ENCODE results near the gene FKBP1A.
"Not testable (repeated sequence)": the region's sequence is repeated elsewhere in the genome, so short reads cannot be mapped to it uniquely, and the experiment has no call there.

The FKBP1A gene

DNA sequence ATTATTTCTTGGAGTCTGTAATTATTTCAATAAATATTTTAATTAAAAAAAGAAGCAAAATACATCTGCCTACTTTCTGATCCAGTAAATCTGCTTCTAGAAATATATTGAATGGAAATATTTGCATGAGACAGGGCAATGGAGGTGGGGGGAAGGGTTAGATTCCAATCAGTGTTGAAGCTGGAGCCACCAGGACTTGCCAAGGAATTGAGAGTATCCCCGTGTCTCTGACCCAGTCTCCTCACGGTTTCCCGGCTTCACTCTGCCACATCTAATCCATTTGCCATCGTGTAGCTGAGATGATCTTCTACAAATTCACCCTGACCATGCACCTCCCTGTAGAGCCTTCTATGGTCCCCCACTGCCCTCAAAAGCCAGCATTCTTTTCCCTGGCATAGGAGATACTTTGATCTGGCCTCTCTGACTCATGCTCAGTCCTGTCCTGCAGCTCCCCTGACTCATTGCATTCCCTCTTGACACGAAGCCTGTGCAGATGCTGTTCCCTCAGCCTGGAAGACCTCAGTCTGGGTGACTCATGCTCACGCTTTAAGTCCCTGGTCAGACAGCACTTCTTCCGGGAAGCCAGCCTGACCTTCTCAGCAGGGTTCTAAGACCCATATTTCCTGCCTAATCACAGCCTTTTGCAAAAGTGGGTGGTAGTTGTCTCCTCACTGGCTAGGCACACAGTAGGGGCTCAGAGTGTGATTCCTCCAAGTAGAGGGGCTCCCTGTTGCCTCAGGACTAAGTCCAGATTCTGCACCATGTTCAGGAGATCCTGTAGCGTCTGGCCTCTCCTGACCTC lies 23.0 kb upstream of the FKBP1A start:
- DNase-seq = no peak

DNA sequence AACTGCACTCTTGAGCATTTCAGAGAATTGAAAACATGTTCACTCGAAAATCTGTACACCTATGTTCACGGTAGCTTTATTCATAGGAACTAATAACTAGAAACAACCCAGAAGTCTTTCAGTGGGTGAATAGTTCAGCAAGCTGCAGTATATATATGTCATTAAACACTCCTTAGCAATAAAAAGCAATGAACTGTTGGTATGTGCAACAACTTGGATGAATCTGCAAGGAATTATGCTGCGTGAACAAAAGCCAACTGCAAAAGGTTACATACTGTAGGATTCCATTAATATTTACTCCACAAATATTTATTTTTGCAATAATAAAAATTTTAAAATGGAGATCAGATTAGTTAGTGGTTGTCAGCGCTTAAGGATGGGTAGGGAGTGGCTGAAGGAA lies 22.1 kb upstream of the FKBP1A start:
- DNase-seq = no peak

DNA sequence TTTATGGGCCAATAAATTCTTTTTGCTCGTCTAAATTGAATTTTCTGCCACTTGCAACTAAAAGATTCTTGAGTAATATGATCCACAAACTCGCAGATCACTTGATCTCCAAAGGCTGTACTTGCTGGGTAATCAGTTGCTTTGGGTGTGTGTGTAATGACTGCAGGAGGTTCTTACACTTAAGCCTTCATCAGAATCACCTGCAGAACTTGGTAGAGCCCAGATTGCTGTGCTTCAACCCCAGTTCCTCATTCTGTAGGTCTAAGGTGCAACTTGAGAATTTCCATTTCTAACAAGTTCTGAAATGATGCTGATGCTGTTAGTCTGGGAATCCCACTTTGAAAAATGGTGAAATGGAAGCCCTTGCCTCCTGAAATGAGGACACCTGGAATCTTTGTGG lies 12.9 kb upstream of the FKBP1A start:
- DNase-seq = no peak

DNA sequence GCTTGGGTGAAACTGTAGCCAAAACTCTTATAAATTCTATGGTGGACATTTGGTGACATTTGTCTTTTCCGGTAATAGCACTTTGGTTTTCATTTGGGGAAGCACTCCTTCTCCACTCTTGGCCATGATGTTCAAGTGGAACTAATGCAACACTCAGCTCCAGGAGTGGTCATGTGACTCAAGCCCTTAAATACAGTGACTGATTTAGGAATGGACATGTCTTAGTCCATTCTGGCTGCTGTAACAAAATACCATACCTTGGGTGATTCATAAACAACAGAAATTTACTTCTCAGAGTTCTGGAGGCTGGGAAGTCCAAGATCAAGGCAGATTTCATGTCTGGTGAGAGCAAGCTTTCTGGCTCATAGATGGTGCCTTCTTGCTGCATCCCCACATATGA lies 10.8 kb upstream of the FKBP1A start:
- DNase-seq = no peak

DNA sequence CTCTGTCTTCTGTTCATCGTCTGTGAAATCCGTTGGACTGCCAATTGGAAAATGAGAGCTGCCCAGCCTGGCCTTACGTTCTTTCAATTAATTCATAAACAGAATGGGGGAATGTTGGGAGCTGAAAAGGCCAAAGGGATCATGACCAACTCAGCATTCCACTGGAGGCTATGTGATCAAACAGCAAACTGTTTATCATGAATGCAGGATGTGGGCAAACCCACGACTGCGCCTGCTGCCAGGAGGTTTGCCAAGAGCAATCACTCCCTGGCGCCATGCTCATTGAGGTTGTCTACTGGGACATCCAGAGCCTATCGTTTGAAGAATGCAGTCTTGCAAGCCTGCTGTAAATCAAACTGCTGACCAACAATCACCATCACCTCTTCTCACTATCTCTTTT lies 9.3 kb upstream of the FKBP1A start:
- DNase-seq = no peak

DNA sequence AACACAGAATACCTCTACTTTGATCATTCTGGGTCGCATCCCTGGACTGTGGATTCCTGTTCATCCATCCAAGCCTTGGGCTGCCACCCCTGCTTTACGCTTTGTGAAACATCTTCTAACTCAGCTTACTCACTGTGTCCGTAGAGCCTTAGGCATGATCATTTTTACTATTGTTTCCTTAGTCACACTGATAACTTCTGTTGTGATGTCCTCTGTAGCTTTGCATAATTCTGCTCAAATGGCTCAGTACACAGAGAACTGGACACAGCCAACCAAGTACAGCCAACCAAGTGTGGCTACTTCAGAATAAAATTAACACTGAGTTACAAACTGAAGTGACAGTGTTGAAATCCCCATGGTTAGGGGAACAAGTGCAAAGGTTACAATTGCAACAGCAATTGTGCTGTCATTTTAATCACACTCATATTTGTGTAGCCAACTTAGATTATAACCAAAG lies 8.6 kb upstream of the FKBP1A start:
- DNase-seq = no peak

DNA sequence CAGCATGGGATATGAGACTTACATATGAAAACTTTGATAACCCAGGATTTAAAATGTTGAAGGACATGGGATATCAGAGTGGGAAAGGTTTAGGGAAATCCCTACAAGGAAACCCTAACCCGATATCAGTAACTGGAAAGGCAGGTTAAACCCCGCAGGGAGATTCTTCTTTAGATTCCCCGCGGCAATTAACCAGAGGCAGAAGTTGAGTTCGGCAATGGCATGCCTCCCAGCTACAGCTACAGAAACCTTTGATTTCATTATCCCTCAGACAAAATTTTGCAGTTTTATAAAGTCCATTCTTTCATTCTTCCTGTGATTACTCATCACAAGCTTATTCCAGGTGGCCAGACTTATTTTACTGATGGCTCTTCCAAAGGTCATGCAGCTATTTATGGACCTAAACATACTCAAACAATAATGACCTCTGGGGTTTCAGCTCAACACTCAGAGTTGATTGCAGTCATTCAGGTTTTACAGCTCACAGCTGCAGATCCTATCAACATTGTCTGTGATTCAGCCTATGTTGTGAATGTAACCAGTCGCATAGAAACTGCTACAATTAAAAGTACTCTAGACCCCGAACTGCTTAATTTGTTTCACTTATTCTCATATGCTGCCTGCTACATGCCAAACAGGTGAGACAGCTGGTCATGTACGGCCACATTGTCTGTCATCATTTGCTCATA lies 7.0 kb upstream of the FKBP1A start:
- not testable (repeated sequence) for DNase-seq

DNA sequence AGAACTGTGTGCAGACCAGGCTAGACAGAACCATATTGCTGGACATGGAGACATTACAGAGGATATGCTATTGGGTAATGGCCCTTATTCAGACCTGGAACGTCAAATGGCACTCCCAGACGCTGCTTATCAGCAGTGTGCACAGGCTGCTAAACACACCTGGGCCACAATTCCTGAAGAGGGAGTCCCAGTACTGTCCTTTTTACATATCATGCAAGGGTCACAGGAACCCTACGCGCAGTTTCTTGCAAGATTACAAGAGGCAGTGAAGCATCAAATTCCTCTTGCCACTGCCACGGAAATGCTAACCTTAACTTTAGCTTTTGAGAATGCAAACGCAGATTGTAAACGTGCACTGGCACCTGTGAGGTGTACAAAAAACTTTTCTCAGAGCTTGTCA lies 5.3 kb upstream of the FKBP1A start:
- DNase-seq = not testable (repeated sequence)

DNA sequence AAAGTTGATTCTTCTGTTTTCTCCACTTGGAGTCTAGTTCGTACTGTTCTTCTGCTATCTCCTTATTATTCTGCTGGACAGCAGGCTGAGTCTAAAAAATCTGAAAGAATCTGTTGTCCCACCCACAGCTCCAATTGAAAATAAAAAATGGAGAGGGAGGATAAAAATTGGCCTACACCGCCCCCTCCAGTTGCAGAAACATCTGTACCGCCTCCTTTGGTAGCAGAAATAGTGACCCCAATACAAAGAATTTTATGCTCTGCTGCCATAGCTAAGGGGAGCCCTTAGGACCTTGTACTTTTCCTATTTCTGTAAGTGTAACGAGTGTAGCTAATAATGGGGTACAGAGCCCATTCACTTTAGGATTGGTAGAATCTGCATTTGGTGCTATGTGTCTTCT lies 4.9 kb upstream of the FKBP1A start:
- DNase-seq = no peak

DNA sequence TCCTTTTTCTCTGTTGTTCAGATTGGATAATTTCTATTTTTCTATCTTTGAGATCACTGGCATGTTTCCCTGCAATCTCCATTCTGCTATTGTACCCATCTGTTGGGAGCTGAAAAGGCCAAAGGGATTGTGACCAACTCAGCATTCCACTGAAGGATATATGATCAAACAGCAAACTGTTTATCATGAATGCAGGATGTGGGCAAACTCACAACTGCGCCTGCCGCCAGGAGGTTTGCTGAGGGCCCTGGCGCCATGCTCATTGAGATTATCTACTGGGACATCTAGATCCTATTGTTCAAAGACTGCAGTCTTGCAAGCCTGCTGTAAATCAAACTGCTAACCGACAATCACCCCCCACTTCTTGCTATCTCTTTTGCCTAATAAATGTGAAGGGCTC lies 3.8 kb upstream of the FKBP1A start:
- DNase-seq = no peak

DNA sequence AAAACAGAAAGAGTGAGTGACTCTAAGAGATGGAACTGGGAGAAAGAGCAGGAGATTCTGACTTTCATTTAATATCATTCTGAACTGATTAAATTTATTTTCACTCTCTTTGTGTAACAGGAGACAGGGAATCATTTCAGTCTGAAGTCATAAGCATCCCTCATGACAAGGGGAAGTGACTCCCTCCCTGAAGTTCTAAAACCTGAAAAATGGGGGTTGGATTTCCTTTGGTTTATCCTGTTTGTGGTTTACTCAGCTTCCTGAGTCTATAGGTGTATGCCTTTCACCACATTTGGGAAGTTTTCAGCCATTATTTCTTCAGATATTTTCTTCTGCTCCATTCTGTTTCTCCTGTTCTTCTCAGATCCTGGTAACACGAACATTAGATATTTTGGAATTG lies 3.4 kb upstream of the FKBP1A start:
- no peak for DNase-seq

DNA sequence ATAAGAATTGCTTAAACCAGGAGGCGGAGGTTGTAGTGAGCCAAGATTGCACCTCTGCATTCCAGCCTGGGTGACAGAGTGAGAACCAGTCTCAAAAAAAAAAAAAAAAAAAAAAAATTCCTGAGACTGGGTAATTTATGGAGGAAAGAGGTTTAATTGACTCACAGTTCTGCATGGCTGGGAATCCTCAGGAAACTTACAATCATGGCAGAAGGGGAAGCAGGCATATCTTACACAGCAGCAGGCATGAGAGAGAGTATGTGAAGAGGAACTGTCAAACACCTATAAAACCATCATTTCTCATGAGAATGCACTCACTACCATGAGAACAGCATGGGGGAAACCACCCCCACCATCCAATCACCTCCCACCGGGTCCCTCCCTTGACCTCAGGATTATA lies 1.8 kb upstream of the FKBP1A start:
- DNase-seq = no peak

DNA sequence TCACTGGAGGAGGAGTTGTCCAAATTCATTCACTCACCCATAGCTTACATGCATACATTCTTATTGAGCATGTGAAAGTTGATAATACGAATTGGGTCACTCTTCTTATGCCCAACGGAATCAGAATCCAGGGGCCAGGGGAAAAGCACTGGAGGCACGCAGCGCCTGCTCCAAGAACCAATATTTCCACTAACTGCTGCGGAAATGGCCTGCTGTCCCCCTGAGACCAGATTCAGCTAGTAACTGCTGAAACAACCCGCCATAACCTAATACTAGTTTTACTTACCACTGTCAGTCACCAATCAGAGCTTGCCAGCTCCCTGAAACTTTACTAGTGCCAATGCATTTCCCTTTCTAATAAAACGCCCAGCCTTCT lies 641 bp upstream of the FKBP1A start:
- no peak for DNase-seq

DNA sequence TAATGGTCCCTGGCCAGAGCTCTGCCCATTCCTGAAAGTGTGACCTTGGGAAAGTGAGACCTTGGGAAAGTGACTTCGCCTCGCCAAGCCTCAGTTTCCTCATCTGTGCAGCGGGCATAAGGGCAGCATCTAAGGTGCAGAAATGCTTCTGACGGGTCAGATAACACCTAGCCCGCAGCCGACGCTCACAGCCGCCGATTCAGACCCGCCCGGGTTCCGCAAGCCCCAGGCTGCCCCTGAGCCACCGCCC lies 486 bp downstream of the FKBP1A start:
- no peak for DNase-seq

DNA sequence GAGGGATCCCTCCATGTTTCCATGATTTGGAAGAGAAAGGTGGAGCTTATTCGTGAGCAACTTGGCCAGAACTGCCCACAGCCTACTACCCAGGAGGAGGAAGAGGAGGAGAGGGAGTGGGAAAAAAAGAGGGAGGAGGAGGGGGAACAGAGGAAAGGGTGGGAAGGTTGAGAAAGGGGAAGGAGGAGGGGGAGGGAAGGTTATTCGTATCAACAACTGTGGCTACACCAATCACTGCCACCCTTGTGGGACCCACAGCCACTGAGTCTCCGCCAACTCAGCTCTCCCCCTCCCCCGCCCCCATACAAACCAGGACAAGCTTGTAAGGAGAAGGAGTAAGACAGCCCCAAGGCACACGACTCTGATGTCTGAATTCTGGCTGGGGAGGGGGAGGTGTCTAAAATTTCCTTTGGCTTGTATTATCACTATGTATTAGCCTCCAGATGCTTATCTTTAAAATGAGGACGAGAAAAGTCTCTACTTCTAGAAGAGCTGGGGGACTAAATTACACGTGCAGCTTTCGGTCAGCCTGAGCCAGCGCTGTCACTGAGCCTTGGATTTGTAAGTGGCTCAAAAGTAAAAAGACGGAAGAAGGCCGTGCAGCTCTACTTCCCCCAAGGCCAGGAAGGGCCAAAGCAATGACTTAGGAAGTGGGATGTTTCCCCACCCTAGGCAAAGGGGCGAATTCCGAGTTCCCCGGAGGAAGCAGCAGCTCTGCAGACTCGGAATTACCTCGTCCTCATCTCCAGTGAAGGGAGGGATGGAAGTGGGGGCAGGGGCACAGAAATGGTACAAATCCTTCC lies 1.0 kb downstream of the FKBP1A start:
- no peak for DNase-seq

DNA sequence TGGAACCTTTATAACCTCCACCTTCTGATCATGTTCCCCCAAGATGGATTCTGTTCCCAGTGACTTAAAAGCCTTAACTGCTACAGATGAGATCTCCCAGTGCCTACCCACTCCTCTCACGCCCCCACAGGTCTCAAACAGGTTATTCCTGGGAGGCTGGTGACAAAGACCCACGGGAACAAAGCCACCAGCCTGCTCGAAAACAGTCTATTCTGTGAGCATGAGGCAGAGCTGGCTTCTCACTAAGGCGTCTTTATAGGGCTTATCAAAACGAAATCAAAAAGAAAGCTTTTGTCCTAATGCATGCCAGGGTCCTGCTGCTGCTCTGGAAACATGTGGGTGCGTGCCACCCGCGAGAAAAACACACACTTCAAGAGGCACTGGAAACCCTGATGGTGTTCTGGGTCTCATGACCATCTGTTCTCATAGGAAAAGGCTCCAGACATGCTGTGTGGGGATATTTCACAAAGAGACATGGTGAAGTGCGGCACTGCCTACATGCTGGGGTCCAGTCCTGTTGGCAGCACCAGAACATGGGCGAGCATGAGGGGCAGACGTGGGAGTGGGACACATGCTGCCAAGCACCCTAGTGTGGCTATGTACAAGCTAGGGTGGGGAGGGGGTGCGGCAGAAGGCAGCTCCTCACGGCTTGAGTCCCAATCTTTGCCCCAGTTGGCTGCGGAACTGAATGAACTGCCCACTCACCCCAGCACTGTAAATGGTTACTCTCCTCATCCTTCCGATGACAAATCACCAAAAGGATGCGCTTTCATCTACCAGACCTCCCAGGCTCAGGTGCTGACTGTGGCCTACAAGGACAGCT lies 2.1 kb downstream of the FKBP1A start:
- DNase-seq = no peak

DNA sequence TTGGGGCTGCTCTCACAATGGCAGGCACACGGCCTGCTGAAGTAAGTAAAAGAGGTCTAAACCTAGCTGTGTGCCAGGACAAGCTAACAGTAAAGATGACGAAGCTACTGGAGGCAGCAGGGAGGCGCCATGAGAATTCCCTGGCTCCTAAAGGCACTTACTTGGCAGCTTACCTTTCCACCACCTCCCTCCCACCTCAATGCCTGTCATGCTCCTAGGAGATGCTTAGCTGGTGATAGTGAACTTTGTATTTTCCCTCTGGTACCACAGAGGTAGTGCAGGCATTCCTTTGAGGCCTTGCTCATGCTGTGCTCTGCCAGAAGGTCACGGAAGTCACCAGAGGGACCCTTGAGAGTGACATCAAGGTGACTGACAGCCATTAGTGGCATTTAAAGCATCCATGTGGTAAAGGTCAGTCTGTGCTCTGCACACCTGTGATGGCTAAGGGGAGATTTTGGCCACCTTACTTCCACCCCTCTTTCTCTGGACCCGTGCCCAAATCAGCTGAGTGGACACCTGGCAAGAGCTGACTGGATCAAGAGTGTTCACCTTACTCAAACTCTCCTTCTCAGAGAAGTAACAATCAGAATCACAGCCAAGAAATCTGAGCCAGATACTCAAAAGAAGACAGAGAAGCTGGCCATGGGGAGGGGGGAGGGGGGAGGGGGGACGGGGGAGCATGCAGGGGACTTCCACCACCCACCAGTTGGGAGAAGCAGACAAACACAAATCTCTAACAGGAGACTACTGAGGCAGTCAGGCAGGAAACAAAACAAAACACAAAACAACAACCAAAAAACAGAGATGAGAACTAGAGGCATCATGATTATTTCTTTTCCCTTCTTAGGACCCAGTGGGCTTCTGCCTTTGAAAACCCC lies 2.9 kb downstream of the FKBP1A start:
- DNase-seq = no peak

DNA sequence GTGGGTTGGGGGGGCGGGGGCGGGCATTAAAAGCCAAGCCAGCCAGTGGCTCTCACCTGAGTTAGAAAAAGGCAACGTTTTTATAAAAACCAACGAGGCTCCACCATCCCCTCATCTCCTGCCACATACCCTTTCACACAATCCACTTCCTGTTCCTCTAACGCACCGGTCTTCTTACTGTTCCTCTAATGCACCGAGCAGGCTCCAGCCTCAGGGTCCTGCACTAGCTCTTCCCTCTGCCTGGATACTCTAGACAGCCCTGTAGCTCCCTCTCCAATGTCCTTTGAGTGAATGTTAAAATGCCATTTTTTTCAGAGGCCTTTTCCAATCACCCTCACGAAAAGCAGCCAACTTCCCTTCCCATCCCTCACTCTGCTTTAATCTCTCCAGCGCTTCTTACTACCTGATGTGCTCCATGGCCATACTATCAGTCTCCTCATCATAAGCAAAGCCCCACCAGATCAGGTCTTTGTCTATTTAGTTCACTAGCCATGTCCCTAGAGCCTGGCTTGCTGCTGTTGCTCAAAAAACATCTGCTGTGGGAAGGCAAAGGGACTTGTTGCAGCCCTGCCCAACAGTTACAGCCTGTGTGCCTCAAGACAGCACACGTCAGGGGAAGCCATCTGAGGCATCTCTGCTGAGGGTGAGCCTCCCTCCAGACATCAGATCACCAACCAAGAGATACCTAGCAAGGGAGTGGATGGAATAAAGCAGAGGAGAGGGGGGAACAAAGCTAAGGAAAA lies 3.9 kb downstream of the FKBP1A start:
- no peak for DNase-seq

DNA sequence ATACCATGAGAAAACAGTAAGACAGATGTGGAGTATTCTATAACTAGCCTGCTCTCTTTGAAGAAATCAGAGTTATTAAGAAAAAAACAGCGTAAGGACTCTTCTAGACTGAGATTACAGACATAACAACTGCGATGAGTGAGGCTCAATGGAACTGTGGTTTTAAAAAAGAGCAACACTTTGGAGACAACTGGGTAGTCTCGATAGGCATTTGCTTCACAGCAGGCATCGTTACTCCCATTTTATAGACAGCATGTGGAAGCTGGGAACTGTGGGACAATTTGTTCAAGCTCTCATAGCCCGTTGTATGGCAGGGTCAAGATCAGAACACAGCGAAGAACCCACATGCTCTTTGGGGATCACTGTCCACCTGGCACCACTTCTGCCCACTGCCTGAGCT lies 4.6 kb downstream of the FKBP1A start:
- no peak for DNase-seq

DNA sequence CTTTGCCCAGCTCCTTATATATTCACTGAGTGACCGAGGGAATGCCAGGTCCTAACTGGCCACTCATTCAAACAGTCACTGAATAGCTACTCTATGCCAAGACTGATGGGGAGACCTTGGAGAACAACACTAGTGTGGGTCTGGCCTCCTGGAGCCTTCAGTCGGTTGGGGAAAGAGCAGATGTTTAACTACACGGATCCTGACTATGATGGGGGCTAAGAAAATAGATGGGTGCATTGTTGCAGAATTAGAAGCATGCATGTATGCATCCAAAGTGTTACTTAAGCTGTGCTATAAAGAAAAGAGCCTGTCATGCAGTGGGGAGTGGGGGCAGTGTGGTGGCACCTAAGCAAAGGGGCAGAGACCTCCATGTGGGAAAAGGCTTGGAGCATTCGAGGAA lies 6.5 kb downstream of the FKBP1A start:
- DNase-seq = no peak

DNA sequence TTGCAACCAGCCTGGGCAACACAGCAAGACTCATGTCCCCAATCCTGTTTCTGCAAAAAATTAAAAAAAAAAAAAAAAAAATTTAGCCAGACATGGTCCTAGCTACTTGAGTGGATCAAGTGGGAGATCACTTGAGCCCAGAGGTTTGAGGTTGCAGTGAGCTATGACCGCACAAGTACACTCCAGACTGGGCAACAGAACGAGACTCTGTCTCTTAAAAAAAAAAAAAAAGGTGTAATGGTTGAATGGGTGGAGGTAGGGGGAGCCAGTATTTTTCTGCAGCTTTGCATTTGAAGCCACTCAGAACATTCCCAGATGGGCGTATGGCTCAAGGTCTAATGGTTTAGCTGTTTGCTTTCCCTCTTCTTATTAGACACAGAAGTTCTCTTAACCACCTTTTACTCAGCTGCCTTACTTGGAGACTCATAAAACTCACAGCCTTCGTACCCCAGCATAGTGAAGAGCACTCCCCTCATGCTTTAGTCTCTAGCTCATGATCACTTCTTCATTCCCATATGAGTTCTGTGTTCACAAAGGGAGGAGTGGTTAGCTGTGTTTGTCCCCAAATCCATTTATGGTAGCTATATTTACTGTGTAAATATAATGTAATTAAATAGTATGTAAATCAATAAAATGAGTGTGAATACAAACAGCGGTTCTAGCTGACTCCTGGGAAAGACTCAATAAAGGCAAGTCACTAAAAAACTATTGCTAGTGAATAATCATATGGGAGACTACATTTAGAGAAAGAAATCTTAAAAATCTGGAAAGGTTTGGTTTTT lies 9.0 kb downstream of the FKBP1A start:
- DNase-seq = no peak

All from effector CD4-positive, alpha-beta T cell (primary cell).